SHP77 (cell line): Measurements from ENCODE around the gene SLC6A9.
A peak's percentile ranks its signal among the peaks of the same experiment; 100 is the strongest.

Experiments
- DNase-seq, 2 experiments: peaks; one replicate each; lab custom pipeline; 2025; lab: John Stamatoyannopoulos, UW

Gene SLC6A9

DNA sequence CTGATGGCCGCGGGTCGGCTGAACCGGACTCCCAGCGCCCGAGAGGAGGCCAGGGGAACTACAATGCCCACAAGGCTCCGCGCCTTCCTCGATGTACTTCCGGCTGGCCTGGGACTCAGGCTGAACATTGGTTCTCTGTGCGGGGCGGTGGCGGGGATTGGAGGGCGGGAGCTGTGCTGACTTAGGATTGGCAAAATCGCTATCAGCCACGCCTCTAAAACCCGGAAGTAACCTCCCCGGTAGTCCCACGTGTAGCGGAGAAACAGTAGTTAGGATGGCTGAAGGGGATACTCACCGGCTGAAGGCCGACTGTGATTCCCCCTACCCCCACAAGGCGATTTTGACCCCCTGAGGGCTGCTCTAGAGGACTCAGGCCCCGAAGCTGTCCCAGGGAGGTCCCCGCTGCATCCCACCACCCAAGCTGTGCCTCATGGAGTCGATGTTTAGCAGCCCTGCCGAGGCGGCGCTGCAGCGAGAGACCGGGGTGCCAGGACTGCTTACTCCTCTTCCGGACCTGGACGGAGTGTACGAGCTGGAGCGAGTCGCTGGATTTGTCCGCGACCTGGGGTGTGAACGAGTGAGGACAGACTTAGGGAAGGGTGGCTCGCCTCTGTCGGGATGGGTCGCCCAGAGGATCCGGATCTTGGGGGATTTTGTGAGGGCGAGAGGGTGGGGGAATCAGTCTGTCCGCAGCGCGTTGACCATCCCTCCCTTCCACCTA is 61.4 kb downstream of the SLC6A9 start, which contains the start of gene DPH2:
DPH2 (plus strand) TSS at position 265 of the 721 bp plus-strand sequence; CDS start at position 431, 166 bp downstream.
- DNase-seq = peak; percentile 96 to 98

GRCh38 chr1:43969416-43969745 is 61.9 kb downstream of the SLC6A9 start:
- no peak for DNase-seq

- no peak for DNase-seq
These were observed 62.8 kb downstream of the SLC6A9 start for GRCh38 chr1:43968348-43968948.

DNA sequence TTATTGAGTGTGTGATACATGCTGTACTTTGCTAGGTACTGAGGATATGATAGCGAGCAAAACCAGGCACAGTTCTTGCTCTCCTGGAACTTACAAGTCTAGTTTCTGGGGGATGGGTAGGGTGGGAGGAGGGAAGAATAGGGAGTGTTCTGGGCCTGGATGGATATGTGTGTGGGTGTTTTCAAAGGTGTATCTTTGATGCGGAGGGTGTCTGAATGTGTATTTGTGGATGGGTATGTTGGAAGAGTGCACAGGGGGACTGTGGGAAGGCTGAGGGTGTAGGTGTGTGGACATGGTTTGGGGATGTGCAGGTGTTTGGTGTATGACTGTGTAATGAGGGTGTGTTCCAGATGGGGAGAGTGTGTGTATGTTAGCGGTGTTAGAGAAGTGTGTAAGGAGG is 65.9 kb downstream of the SLC6A9 start:
- no peak for DNase-seq

GRCh38 chr1:43963890-43964289 is 67.4 kb downstream of the SLC6A9 start:
- no peak for DNase-seq

DNA sequence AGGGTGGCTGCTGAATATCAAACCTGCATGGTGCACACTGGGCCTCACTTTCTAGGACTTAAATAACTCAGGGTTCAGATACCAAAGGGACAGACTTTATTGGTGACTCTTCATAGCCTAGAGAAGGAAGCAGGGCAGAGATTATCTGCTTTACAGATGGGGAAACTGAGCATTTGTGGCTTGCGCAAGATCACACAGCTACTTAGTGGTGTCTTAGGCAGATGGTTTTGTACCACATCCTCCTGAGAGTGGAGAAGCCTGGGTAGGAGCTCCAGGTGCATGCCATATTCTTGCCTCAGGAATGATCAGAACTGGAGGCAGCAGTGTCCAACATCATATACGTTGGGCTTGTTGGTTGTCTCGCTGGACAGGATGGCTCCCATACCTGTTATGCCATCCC is 68.3 kb downstream of the SLC6A9 start:
- DNase-seq = no peak

DNA sequence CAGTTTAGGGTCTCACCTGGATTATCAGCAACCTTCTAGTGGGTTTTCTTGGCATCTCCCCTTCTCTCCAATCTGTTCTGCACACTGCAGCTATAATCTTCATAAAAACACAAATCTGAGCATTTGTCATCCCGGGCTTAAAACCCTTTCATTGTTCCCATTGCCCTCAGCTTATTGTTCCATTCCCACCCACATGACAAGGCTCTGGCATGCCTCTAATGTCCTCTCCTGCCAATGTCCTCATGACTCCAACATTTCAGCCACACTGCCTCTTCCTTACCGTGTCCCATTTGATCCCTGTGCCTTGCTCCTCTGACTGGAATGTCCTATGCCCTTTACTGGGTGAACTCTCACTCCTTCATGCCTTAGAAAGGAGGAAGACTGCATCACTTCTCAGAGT is 68.9 kb downstream of the SLC6A9 start:
- DNase-seq = no peak

DNA sequence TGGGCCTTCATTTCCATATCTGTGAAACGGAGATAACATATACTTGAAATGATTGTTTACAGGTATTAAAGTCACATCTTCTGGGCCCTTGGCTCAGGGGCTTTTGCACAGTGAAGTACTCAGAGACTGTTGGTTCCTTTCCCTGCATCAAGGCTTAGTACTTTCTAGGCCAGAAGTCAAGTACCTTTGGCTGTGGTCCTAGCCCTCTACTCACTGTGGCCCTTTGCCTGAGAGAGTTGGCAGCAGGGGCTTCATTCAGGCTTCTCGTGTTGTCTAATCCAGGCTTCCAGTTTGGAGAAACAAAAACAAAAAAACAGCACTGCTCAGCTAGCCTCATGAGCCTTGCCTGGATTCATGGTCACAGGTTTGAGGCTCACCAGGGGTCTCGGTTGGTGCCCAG is 69.6 kb downstream of the SLC6A9 start:
- DNase-seq = no peak

DNA sequence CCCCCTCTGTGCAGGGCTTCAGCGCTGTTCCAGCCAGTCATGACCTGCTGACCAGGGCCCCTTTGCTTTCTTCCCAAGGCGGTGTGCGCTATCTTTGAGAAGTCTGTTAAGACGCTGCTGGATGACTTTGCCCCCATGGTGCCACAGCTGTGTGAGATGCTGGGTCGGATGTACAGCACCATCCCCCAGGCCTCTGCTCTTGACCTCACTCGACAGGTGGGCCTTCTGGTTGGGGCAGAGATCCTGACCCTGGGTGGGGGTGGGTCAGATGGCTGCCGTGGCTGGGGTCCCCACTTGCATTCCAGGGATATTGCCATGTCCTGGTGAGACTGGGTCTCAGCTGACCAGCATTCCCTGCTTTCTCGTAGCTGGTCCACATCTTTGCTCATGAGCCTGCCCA is 70.5 kb downstream of the SLC6A9 start:
- no peak for DNase-seq

DNA sequence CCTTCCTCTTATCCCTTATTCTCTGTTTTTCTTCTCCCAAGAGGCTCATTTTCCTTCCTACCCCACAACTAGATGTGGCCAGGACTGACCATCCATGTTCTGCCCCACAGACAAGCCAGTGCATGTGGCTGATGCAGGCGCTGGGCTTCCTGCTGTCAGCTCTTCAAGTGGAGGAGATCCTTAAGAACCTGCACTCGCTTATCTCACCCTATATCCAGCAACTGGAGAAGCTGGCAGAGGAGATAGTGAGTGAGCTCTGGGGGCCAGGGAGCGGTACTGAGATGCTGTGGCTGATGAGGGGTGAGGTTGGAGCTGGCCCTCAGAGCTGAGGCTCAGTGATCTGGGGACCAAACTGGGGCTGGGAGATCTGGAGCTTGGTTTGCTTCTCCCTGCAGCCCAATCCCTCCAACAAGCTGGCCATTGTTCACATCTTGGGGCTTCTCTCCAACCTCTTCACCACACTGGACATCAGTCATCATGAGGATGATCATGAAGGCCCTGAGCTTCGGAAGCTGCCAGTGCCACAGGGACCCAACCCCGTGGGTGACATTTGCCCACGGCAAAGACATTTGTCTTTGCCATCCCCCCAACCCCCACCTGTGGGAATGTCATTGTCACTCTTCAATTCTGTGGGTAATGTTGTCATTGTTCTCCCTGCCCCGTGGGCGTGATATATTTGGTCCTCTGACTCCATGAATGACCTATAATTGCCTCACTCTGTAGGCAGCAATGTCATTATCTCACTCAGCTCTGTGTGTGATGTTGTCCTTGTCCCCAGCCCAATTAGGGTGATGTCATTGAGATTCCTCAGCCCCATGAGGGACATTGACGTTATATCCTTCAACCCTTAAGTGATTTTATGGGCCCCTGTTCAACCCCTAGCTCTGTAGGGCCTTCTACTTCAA is 72.7 kb downstream of the SLC6A9 start:
- DNase-seq = no peak

DNA sequence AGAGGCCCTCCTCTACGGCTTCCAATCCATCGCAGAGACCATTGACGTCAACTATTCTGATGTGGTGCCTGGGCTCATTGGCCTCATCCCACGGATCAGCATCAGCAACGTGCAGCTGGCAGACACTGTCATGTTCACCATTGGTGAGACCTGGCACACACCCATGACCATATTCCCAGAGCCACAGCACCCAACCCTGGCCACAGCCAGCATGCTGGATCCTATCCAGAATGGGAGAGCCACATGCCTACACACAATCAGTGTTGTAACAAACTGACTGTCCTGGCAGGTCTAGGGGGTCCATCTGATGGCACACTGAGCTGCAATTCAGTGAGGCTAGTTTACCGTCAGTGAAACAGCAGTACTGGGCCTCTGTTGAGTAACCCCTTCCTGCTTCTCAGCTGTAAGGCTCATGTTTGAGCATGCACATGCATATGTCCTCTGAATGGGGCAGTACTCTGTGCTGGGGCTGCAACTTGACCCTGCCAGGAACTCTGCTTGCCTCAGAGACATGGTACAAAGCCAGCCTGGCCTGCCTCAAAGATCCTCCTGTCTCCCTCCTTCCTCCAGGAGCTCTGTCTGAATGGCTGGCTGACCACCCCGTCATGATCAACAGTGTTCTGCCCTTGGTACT is 73.7 kb downstream of the SLC6A9 start:
- DNase-seq = no peak

GRCh38 chr1:43956234-43956633 is 75.0 kb downstream of the SLC6A9 start:
- no peak for DNase-seq

- DNase-seq = no peak
These were observed 77.2 kb downstream of the SLC6A9 start for GRCh38 chr1:43954036-43954435.

GRCh38 chr1:43953361-43953760 is 77.9 kb downstream of the SLC6A9 start:
- no peak for DNase-seq

DNA sequence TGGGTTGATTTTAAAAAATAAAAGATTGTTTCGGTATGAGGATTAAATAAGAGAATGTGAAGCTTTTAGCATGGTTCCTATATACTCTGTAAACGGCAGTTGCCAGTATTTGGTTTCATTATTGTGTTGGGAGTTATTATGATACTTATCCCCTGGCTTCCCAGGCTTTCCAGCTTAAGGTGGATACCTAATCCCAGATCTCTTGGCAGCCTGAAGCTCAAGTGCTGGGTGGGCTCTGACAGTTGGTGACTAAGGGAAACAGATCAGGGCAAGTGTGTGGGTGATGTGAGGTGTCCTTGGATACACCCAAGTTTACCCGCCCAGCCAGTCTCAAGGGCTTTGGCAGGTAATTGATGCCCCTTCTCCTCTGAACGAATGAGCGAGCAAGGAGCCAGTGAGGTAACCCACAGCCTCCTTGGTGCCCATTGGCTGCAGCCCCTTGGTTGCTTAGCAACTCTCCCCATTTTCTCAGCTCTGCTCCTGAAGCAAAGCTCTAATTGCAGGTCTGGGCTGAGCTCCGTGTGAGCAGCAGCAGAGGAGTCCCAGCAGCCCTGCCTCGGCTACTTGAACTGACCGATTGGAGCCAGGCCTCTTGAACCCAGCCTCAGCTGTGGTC is 78.4 kb downstream of the SLC6A9 start:
- DNase-seq = no peak

- no peak for DNase-seq
These were observed 80.0 kb downstream of the SLC6A9 start for GRCh38 chr1:43951021-43951985.

DNA sequence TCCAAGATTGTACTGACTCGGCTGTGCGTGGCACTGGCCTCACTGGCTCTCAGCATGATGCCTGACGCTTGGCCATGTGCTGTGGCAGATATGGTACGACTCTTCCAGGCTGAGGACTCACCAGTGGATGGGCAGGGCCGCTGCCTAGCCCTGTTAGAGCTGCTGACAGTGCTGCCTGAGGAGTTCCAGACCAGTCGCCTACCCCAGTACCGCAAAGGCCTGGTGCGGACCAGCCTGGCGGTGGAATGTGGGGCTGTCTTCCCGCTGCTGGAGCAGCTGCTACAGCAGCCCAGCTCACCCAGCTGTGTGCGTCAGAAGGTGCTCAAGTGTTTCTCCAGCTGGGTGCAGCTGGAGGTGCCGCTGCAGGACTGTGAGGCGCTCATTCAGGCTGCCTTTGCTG is 81.6 kb downstream of the SLC6A9 start:
- peak; percentile 44 to 75 for DNase-seq

DNA sequence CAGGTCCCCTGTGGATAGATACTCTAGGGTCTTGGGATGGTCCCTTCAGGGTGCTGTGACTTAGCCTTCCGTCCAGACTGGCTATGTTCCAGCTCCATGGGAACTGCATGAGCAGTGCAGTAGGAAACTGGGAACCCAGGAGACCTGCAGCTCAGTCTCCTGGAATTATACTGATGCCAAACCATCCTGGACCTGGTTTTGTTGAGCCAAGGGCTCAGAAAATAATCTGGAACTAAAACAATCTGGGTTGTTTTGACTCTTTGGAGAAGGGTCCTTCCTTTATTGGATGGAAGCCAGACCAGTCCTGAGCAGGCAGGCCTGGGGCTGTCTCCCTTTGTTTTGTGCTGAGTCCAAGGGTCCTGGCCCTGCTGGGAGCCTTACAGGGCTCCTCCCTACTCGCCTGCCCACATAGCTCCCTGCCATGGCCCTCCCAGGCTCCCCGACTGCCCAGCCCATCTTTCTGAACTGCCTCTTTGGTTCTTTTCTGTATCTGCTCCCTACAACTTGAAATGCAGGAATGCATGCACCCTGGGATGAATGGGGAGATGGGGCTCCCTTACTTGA is 83.3 kb downstream of the SLC6A9 start:
- no peak for DNase-seq

DNA sequence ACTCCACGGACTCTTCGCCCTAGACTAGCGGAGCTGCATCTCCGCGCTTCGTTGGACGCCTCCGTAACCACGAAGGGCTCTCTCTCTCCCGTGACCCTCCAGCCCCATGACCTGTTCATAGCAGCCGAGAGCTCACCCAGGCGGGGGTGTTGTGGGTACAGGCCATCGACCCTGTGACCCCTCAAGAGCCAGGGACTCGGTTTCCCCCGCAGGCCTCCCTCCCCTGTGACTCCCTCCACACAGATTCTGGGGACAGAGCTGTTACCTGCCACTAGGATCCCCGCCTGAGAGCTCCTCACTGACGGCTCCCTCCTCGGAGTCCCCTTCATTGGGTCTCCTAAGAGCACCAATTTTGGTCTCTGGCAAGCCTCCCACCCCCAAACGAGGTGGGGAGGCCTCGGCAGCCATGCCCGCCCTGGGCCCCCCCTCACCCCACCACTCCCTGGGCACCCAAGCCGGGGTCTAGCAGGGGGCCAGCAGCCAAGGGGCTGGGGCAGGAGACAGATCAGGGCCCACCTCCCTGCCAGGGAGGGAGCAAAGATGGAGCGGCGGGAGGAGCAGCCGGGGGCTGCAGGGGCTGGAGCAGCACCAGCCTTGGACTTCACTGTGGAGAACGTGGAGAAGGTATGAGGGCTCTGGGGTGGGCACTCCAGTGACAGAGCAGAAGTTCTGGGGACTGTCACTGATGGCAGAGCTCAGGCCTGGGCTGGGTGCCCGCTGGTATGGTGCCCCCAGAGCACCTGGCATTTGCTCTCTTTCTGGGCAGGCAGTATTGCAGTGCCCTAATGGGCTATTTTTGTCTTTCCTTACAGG is 84.0 kb downstream of the SLC6A9 start:
- no peak for DNase-seq
